Amygdala (tissue), 56 donors: Measurements from ENCODE around the gene PNLIPRP3.
"Not testable (repeated sequence)": the region's sequence is repeated elsewhere in the genome, so short reads cannot be mapped to it uniquely, and the experiment has no call there.

Experiments used
- DNase-seq, 56 donors: peaks; one replicate each; lab custom pipeline; 2025; lab: John Stamatoyannopoulos, UW

PNLIPRP3 gene

DNA sequence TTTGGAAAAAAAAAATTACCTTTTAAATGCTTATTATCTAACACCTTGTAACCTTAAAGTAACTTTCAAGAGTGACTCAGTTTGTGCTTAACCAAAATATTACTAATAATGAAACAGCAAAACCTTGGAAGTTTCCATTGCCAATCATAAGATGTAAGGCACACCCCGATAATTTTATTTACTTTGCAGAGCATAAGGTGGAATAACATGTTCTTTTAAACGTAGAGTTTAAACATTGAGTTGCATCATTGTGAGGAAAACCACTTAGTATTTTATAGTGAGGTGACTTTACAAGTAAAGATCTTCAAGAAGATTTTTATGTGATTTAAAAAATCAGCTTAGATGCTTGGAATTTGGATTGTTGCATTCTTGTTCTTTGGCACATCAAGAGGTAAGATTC is at the start of gene PNLIPRP3:
TSS of gene PNLIPRP3 (plus strand) at position 177 of the 400 bp plus-strand sequence. CDS start at position 343, 166 bp downstream.
- no peak for DNase-seq

DNA sequence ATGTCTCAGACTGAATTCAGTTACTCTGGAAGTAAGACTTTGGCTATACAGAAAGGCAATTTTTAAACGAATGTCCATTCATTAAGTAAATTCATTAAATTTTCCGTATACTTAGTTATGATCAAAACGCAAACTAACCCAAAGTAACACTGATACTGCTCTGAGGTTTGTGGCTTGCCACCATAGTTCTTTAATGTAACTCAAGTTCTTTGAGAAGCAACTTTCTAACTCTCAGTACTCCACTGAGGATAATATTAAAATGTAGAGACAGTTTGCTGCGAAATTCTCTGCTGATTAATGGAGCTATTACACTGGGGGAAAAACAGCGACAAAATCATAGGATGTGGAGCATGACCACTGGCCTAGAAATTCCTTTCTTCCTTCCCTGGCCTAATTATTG is 45.4 kb upstream of the PNLIPRP3 start:
- no peak for DNase-seq

DNA sequence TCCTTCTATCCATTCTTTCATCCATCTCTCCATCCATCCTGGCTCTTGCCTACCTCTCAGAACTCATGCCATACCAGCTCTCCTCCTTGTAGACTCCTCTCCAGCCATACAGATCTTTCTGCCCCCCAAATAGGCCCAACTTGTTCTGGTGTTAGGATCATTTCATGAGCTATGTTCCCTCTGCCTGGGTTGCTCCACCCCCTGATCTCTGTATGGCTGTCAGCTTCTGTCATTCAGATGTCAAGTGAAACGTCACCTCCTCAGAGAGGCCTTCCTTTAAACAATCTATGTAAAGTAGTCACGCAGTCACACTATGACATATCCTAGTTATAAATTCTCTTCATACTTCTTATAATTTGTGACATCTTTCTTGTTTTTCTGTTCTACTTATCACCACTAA is 42.3 kb upstream of the PNLIPRP3 start:
- DNase-seq, result no peak

DNA sequence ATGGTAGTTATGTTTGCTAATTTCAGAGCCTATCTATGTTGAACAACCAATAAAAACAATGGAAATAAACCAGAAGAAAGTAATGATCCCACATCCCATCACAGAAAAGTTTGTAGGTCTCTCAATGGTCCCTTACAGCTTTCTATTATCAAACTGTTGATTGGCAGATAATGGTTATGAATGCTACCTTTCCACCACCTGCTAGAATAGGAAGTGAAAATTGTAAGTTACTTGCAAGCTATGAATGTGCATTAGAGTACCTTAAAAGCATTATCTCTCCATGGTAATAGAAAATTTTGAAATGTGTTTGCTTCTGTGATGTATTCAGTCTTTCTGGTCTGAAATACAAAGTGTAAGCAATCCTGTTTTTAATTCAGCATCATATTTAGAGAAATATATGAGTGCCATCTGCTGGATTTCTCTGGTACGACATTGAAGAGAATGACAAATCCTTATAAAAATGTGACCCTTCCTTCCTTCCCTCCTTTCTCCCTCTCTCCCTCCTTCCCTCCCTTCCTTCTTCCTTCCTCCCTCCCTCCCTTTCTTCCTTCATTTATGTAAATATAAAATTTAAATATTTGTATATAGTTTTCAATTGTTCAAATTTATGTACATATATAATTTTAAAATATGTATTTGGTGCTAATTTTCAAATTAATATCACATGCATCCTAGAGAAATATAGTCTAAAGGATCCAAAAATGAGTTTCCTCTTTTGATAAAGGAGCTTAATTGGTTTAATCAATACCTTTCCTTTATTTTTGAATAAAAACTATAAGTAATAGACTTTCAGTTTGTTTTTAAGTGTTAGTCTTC is 41.4 kb upstream of the PNLIPRP3 start:
- peak in 1 of 56 donors; percentile 29 for DNase-seq

DNA sequence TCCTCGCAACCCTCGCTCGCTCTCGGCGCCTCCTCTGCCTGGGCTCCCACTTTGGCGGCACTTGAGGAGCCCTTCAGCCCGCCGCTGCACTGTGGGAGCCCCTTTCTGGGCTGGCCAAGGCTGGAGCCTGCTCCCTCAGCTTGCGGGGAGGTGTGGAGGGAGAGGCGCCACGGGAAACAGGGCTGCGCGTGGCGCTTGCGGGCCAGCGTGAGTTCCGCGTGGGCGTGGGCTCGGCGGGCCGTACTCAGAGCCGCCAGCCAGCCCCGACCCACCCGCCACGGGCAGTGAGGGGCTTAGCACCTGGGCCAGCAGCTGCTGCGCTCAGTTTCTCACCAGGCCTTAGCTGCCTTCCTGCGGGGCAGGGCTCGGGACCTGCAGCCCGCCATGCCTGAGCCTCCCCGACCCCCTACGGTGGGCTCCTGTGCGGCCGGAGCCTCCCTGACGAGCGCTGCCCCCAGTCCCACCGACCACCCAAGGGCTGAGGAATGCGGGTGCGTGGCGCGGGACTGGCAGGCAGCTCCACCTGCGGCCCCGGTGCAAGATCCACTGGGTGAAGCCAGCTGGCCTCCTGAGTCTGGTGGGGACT is 34.3 kb upstream of the PNLIPRP3 start:
- not testable (repeated sequence) for DNase-seq

DNA sequence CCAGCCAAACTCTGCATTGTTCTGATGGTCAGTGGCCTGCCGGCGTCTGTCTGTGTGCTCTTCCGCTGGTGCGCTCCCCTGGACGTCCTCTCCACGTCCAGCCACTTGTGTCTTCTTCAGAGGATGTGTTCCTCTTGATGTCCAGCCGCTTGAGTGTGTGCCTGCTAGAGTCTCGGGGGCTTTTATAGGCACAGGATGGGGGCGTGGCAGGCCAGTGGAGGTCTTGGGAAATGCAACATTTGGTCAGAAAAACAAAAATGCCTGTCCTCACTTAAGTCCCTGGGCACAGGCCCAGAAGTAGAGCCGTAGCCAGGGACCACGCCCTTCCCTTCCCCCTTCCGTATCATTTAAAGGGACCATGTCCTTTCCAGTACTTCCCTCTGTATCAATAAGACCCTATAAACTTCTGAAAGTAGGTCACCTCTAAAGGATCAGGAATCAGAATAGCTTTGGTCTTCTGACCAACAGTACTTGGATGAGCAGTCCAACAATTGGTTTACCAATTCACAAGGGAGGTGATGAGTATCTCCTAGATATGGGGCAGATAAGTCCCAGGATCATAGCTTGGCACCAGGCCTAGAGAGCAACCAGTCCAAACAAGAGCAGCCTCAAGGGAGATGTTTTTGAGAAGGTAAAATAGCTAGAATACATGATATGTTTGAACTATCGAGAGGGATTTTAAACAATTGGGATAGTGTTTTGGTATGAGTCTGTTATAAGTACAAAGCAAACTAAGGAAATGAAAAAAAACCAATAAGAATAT is 32.2 kb upstream of the PNLIPRP3 start:
- no peak for DNase-seq

DNA sequence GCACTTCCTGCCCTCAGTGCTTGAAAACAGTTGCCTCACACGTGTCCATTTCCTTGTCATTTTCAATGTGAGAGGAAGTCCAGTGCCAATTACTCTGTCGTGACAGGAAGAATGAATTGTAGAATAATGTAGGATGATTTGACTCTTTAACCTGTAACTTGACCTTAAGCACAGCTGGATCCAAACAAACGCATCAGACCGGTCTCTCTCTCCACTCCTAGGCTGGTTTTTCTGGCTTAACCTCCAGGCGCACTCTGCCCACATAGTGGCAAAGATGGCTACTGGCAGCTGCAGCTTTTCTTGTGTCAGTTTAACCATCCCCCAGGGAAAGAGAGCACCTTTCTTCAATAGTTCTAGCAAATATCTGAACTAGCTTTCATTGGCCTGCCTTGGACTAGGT is 29.4 kb upstream of the PNLIPRP3 start:
- DNase-seq, result no peak

DNA sequence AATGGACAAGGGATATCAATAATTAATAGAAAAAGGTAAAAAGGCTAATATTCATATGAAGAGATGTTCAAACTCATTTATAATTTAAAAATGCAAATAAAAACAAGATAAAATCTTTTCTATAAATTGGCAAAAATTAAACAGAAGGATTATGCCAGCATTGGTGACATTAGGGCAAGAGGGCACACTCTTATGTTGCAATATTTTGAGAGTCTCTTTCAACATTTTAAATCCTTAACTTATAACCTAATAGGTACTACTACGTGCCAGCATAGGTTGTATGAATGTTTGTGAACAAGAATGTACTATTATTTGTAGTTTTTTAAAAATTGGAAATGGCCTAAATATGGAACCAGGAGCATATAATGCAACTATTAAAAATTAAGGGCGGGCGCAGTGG is 24.8 kb upstream of the PNLIPRP3 start:
- DNase-seq, result no peak

DNA sequence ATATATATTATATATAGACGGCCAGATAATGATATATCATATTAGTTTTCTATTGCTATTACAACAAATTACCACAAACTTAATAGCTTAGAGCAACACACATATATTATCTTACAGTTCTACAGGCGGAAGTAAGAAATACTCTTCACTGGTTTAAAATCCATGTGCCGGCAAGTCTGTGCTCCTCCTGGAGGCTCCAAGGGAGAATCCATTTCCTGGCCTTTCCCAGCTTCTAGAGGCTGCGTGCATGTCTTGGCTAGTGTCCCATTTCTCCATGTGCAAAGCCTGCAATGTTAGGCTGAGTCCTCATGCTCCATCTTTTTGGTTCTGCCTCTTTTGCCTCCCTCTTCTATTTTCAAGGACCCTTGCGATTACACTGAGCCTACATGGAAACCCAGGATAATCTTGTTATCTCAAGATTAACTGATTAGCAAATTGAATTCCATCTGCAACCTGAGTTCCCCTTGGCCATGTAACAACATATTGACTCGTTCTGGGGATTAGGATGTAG is 23.9 kb upstream of the PNLIPRP3 start:
- DNase-seq, result no peak

DNA sequence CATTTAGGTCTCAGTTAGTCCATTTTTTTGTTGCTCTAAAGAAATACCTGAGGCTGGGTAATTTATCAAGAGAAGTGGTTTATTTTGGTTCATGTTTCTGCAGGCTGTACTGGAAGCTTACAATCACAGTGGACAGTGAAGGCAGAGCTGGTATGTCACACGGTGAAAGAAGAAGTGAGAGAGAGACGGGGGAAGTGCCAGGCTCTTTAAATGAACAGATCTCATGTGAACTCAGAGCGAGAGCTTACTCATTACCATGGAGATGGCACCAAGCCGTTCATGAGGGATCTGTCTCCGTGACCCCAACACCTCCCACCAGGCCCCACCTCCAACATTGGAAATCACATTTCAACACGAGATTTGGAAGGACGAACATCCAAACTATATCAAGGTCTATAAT is 18.9 kb upstream of the PNLIPRP3 start:
- DNase-seq, result peak in 1 of 56 donors; percentile 10

DNA sequence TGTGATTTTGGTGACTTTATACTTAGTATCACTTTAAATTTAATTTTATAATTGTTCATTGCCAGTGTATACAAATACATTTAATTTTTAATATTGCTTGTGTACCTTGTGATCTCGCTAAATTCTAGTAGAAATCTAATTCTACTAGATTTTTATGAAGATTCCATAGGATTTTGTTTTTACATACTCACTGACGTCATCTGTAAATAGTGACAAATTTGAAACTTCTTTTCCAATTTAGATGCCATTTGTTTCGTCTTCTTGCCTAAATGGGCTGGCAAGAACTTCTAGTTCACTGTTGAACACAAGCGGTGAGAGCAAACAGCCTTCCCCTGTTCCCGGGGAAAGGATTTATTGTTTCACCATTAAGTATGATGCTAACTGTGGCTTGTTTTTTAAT is 17.3 kb upstream of the PNLIPRP3 start:
- no peak for DNase-seq

DNA sequence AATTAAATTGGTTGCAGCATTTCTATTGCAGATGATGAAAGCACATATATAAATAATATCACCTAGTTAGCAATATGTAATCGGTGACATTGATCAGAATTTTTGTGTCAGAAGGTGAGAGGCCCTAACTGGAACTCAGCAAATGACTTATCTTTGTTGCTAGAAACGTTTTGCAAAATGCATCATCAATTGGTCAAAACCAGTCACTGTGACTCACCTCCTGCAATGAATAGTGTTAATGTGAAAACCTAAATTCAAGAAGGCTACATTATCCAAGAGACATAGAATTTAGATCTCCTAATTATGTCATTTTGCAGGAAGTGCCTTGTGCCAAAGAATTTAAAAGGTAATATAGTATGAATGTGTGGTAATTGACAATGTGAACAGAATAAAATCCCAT is 9.8 kb upstream of the PNLIPRP3 start:
- no peak for DNase-seq

DNA sequence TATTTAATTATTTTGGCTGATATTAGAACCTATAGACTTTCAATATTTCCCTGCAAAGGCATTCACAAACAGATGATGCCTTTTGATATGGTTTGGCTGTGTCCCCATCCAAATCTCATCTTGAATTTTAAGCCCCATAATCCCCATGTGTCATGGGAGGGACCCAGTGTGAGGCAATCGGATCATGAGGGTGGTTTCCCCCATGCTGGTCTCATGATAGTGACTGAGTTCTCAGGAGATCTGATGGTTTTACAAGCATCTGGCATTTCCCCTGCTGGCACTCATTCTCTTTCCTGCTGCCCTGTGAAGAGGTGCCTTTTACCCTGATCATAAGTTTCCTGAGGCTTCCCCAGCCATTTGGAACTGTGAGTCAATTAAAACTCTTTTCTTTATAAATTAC is 9.3 kb upstream of the PNLIPRP3 start:
- DNase-seq, result no peak

DNA sequence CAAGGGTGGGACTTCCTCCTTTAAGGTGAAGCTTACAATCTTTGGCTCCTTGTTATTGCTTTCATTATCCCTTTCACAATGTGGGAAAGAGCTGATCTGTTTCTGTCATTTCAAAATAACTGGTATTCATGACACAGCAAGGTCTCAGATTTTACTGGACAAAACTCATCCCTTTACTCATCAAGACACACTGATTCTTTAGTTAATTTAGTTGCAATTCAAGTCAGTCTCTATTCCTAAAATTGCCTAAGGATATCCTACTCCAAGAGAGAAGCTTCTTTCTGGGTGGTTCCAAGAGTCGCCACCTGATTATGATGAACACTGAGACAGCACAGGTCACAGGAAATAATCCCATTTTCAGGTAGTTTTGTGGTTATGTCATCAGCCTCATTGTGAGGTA is 5.8 kb upstream of the PNLIPRP3 start:
- no peak for DNase-seq

DNA sequence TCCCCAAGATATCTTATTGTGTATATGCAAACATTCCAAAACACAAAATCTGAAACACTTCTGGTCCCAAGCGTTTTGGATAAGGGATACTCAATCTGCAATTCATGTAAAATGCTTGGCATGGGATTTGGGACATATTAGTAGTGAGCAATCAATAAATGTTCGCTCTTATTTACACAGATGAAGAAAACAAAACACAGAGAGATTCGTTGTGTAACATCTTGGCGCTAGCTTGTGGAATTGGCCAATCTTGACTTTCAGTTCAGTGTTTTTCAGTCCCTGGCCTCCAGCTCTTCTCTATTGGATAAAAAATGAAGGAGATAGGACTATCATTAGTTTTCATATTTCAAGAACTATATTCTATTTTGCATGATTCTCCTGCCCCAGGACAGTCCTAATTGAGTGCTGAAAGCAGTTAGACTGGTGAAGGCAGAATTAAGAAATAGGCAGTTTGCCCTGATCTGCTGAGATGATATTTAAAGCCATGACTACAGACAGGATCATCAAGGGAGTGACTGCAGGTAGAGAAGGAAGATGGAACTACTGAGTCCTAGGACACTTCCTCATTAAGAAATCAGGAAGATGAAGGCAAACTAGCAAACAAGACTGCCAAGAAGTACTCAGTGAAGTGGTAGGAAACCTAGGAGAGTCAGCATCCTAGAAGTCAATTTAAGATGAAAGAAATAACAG is 1.8 kb downstream of the PNLIPRP3 start:
- no peak for DNase-seq

DNA sequence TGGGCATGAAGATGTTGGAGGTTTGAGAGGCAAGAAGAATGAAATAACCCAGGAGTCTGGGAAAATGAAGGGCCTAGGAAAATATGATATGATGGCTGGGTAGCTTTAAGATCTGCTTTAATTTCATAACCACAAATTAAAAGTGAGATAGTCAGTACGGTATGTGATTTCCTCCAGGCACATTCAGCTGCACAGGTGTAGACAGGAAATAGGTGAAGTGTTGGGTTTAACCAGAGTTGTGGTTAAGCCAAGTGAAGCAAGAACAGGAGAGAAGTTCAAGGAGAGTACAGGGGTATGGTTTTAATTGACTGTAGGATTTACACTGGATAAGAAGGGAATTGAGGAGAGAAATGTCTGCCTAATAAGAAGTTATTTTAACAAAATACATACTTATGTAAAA is 2.6 kb downstream of the PNLIPRP3 start:
- no peak for DNase-seq

DNA sequence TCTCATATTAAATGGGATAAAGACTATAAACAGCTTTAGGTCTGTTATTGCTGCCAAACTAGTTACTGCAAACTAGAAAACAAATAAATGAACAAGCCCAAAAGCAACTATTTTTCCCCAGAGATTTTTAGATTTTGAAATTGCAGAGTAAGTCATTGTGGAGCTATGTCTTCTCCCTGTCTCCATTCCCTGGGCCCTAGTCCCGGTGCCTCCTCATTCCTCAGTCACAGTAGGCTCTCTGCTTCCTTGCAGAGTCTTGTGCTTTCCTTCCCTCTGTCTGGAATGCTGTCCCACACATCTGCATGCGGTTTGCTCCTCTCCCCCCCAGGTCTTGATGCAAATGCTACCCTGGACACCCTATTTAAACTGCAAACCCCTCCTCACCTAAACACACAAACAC is 4.0 kb downstream of the PNLIPRP3 start:
- DNase-seq, result no peak

DNA sequence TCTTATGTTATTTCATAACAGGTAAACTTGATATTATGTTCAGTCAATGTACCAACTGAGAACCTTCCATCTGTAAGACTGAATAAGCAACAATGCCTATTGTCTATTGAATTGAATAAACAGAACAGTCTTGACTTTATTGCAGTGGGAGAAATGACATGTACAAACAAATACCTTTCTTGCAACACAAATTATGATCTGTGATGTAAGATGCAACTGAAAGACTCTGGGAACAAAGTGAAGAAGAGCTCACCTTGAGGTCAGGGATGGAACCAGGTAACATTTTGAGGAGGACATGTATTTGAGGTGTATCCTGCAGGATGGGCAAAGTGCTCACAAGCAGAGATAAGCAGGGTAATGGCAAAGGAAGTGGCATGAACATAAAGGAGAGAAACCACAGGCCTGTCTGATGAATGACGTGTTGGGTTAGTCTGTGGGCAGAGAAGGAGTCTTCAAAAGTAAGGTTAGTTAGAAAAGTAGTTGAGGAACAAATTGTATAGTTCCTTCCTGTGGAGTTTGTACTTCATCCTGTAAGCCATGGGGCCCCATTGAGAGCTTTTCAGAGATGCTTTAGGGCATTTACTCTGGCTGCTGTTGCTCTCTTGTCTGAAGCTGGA is 9.5 kb downstream of the PNLIPRP3 start:
- no peak for DNase-seq

DNA sequence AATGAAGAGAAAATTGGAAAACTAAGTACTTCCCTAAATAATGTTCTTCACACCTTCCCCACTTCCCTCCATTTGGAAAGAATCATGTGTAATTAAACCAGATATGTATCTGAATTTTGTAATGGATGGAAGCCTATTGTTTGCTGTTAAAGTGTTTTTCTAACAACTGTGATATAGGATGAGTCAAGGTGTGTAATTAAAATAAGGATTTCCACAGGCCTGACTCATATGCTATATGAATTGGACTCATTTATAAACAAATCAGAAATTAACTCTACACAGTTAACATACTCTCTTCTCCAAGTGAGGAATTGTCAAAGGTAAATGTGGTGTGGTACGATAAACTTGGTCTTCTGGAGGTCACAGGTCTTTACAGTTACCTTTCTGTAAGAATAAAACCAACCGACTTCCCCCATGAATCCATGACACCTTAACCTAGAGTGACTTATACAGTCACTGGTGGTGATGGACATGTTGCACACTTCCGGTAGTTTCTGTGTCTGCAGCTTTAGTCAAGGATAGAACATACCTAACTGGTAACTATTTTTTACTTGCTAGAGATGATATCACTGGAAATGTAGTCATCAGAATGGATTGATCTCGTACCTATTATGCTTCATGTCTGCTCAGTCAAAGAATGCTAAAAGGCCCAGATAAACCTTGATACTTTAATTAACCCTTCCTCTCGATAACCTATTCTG is 12.8 kb downstream of the PNLIPRP3 start:
- no peak for DNase-seq
